NCI-H345 treated with DMSO at 0.1 percent for 48 hours (cell line): ENCODE data around the gene ISG15.

ENCODE experiments used
- DNase-seq: peaks from one replicate; lab custom pipeline; 2025; ENCODE audit not compliant: unreplicated experiment; lab: John Stamatoyannopoulos, UW

ISG15 gene

GRCh38 chr1:1059494-1060280, 46.4 kb downstream of the ISG15 start:
- DNase-seq: peak; percentile 31

- DNase-seq: no peak
Observed at GRCh38 chr1:1060281-1061000, 47.1 kb downstream of the ISG15 start.

GRCh38 chr1:1061682-1062345, 48.5 kb downstream of the ISG15 start:
- DNase-seq: no peak

- no peak for DNase-seq
Observed at GRCh38 chr1:1062348-1063163, 49.3 kb downstream of the ISG15 start.

GRCh38 chr1:1063261-1063944, 50.1 kb downstream of the ISG15 start:
- no peak for DNase-seq
